Smooth muscle cell of bladder (primary cell): Measurements from ENCODE around the gene DENR. TPM values are rescaled to one million over a fixed set of nuclear protein-coding genes. Genes with fewer than 3 reads are reported as not detected.

Experiments
- total RNA-seq: library from RNA; depleted of rRNA; stranded (reverse); fragments of >200 nt; gene quantifications from 2 replicates; pipeline ENCODE4 v1.2.3, GENCODE V29; 2014

The DENR gene
- 25.6 and 29.1 TPM in 2 replicates for total RNA-seq

DNA sequence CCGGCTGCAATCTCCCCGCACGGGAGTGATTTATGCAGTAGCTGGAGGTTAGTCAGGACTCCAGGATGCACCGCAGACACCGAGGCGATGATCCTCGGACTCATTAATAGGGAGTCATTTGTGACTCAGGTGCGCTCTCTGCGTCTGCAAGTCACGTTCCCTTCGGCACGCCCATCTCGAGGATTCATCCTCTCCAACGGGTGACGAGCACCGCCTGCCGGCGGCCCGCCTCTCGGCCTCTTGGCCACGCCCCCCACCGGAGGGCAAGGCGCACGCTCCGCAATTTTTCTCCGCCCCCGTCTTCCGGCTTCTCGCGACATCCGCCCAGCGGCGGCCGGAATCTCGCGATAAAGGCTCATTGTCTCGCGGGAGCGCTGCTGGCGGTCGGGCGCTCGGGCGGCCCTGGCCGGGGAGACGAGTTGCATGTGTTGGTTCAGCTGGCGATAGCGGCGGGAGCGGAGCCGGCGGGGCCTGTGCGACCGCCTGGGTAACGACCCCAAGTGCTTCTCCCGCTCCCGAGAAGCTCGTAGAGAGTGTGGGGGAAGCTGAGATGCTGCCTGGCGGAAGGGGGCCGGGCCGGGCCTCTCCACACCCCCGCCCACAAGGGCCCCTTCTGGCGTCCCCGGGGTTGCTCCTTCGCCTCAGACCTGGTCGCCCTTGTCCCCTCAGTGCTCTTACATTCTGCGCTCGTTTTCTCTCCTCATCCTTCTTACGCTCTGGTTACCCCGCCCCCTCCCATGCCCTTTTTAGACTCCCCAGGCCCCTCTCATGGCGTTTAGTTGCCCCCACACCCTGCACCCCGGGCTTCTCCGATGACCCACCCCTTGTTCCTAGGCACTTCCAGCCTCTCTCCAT, at the start of gene DENR:
TSS of gene DENR (plus strand) at position 361 of the 855 bp plus-strand sequence. CDS start 878 bp downstream, outside the sequence.

DNA sequence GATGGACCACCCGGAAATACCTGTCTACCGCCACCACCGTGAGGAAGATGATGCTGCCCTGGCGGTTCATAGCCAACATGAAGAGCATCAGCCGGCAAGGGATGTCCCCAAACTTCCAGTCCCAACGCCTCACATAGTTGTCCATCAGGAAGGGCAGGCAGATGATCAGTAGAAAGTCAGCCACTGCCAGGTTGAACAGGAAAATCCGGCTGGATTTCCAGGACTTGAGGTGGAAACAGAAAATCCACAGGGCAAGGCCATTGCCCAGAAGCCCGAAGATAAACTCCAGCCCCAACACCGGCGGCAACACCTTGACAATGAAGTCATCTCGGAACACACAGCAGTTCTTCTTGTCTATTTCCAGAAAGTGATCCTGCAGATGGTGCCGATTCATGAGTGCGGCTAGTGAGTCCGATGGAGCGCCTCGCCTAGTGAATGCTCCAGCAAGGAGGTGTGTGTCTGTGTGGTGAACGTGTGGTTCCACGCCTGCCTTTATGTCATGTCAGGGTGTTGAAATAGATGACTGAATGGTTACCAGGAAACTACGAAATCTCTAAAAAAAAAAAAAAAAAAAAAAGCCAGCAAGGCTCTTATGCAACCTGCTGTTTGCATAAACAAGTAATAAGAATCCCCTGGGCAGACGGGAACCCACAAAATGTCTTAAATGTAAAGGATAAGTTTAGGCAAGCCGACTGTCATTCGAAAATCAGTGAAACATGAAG, 49.6 kb upstream of the DENR start, which contains the start of gene HCAR2:
TSS of gene HCAR2 (minus strand) at position 468 of the 722 bp plus-strand sequence. CDS start at position 394, 74 bp downstream.

GRCh38 chr12:122716658-122717057, 36.0 kb upstream of the DENR start, which contains the start of gene HCAR3:
TSS of gene HCAR3 (minus strand) at chr12:122716811. CDS start at chr12:122716737, 74 bp downstream.

DNA sequence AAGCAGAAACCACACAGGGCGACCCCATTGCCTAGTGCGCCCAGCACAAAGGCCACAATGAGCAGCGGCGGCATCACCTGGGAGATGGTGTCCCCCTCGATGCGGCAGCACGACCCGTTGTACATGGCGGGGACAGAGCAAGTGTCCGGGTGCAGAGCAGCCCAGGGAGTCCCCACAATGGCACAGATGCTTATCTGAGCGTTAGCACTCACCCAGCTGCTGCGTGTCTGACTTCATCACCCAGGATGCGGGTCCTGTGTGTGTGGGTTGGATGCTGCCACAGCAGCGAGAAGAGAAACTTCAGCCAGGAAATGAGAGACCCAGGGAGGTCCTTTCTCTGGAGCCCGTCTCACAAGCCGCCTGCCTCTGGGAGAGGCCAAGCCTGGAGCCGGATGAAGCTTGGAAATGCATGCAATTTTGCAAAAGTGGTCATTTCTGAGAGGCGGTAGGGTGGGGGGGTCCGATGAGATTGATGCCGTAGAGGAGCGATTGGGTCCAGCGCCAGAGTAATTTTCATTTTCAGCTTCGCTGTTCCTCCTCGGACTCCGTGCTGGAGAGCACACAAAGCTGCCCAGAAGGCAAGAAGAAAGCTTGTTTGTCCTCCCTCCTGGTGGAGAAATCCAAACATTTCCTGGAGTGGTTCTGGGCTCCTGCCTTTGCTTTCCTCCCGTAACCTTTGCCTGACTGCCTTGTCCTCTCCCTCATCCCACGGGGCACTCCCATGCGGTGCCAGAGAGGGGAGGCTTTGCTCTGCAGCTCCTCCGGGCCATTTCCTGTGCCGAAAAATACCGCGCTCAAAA, 22.2 kb upstream of the DENR start, which contains the start of gene HCAR1:
TSS of gene HCAR1 (minus strand) at position 630 of the 800 bp plus-strand sequence. CDS start at position 125, 505 bp downstream.

Other genes with a start within 250 kb of the DENR start
- 40.1 and 45.7 TPM in 2 replicates for gene RSRC2, start 225.9 kb upstream of the DENR start, total RNA-seq
- gene KNTC1, start 225.6 kb upstream of the DENR start, total RNA-seq, result 7.1 and 7.4 TPM in 2 replicates
- gene HCAR2, start 49.5 kb upstream of the DENR start, total RNA-seq, result 0.14 TPM in 1 of 2 replicates, not detected in the other
- not detected in 2 replicates for gene HCAR3, start 36.0 kb upstream of the DENR start, total RNA-seq
- gene HCAR1, start 22.0 kb upstream of the DENR start, total RNA-seq, result under 0.01 and 0.09 TPM in 2 replicates
- gene CCDC62, start 21.7 kb downstream of the DENR start, total RNA-seq, result 0.43 and 1.1 TPM in 2 replicates
- gene HIP1R, start 82.6 kb downstream of the DENR start, total RNA-seq, result 8.0 and 10.7 TPM in 2 replicates
- 5.1 and 5.9 TPM in 2 replicates for gene VPS37B, start 143.3 kb downstream of the DENR start, total RNA-seq
- gene ABCB9, start 213.6 kb downstream of the DENR start, total RNA-seq, result 5.3 and 7.4 TPM in 2 replicates
- gene OGFOD2, start 222.4 kb downstream of the DENR start, total RNA-seq, result 9.2 and 10.0 TPM in 2 replicates
- 157 and 248 TPM in 2 replicates for gene ARL6IP4, start 227.9 kb downstream of the DENR start, total RNA-seq